Measurements from ENCODE around the gene ATP8B2. TPM values are rescaled to one million over a fixed set of nuclear protein-coding genes. Genes with fewer than 3 reads are reported as not detected.
"Not testable (repeated sequence)": the region's sequence is repeated elsewhere in the genome, so short reads cannot be mapped to it uniquely, and the experiment has no call there.

The ATP8B2 gene
- total RNA-seq, 2 donors from 2014 or later = 34.1 to 41.5 TPM

GRCh38 chr1:154361357-154361756 lies 36.0 kb downstream of the ATP8B2 start:
- H3K36me3 Mint-ChIP-seq (ENCODE audit: low read depth) = no peaks in the 10 kb centered on the region
- H3K4me1 Mint-ChIP-seq = peaks cover 7% of the 10 kb centered on the region
- TF ChIP-seq CTCF (conservative IDR thresholded peaks at IDR 0.05) = no peak
- no peaks in the 10 kb centered on the region for H3K4me1 ChIP-seq (ENCODE audit: control insufficient read depth, insufficient read depth, low read length)
- H3K9ac ChIP-seq (ENCODE audit: extremely low read depth, low read length, poor library complexity, severe bottlenecking) = no peak overlapping the region
- no peak overlapping the region for H3K27ac ChIP-seq (ENCODE audit: low read depth, low read length)
- H3K4me3 ChIP-seq (ENCODE audit: low read length) = no peak overlapping the region
- peaks cover 2% of the 10 kb centered on the region for H3K27me3 Mint-ChIP-seq (ENCODE audit: insufficient read depth)
- no peaks in the 10 kb centered on the region for H3K36me3 ChIP-seq (ENCODE audit: control insufficient read depth, insufficient read depth, low read length)
- no peak for DNase-seq
- no peak overlapping the region for H3K4me3 Mint-ChIP-seq
- peaks cover 3% of the 10 kb centered on the region for H3K9me3 Mint-ChIP-seq
- no peaks in the 10 kb centered on the region for H3K27me3 ChIP-seq (ENCODE audit: control insufficient read depth, insufficient read depth, low read length, poor library complexity, severe bottlenecking)
- no peak overlapping the region for H3K27ac Mint-ChIP-seq
- H3K9me3 ChIP-seq (ENCODE audit: control insufficient read depth, low read length) = peaks cover 9% of the 10 kb centered on the region
- 83 to 94% methylated on average over 3 of the region's 3 CpGs for whole genome bisulfite sequencing, 2 experiments (ENCODE audit: insufficient coverage in 1 of 2, insufficient read length in 1 of 2)

GRCh38 chr1:154371436-154371835 lies 46.1 kb downstream of the ATP8B2 start:
- 94 to 95% methylated on average over 5 to 6 of the region's 6 CpGs for WGBS, 2 experiments (ENCODE audit: insufficient coverage in 1 of 2, insufficient read length in 1 of 2)
- H3K36me3 Mint-ChIP-seq (ENCODE audit: low read depth) = no peaks in the 10 kb centered on the region
- no peak for TF ChIP-seq CTCF (conservative IDR thresholded peaks at IDR 0.05)

GRCh38 chr1:154373777-154374357 lies 48.5 kb downstream of the ATP8B2 start:
- H3K36me3 Mint-ChIP-seq (ENCODE audit: low read depth); H3K9me3 Mint-ChIP-seq; DNase-seq; H3K9ac ChIP-seq (ENCODE audit: extremely low read depth, low read length, poor library complexity, severe bottlenecking); H3K4me1 Mint-ChIP-seq; H3K36me3 ChIP-seq (ENCODE audit: control insufficient read depth, insufficient read depth, low read length); H3K4me3 ChIP-seq (ENCODE audit: low read length); H3K27ac Mint-ChIP-seq; H3K27me3 Mint-ChIP-seq (ENCODE audit: insufficient read depth); H3K4me1 ChIP-seq (ENCODE audit: control insufficient read depth, insufficient read depth, low read length); H3K27me3 ChIP-seq (ENCODE audit: control insufficient read depth, insufficient read depth, low read length, poor library complexity, severe bottlenecking); H3K27ac ChIP-seq (ENCODE audit: low read depth, low read length); H3K9me3 ChIP-seq (ENCODE audit: control insufficient read depth, low read length); H3K4me3 Mint-ChIP-seq: not testable (repeated sequence)
- WGBS, 2 experiments (ENCODE audit: insufficient coverage in 1 of 2, insufficient read length in 1 of 2) = 89 to 97% methylated on average over 6 of the region's 7 CpGs

More at GRCh38 chr1:154371436-154371835, 46.1 kb downstream of the ATP8B2 start:
- Histone ChIP-seq H3K27me3 (ENCODE audit: control insufficient read depth, insufficient read depth, low read length, poor library complexity, severe bottlenecking) (no peaks in the 10 kb centered on the region), H3K4me1 (ENCODE audit: control insufficient read depth, insufficient read depth, low read length) (no peaks in the 10 kb centered on the region), H3K9me3 (ENCODE audit: control insufficient read depth, low read length) (peaks cover 4% of the 10 kb centered on the region), H3K36me3 (ENCODE audit: control insufficient read depth, insufficient read depth, low read length) (no peaks in the 10 kb centered on the region), H3K9ac (ENCODE audit: extremely low read depth, low read length, poor library complexity, severe bottlenecking) (no peak overlapping the region), H3K27ac (ENCODE audit: low read depth, low read length) (no peak overlapping the region), H3K4me3 (ENCODE audit: low read length) (no peak overlapping the region)
- DNase-seq = no peak
- Mint-ChIP-seq H3K9me3 (peaks cover 3% of the 10 kb centered on the region), H3K27me3 (ENCODE audit: insufficient read depth) (no peaks in the 10 kb centered on the region), H3K27ac (no peak overlapping the region), H3K4me1 (no peaks in the 10 kb centered on the region), H3K4me3 (no peak overlapping the region)

- Mint-ChIP-seq H3K4me3 (no peak overlapping the region), H3K9me3 (peaks cover 12% of the 10 kb centered on the region), H3K27ac (no peak overlapping the region), H3K36me3 (ENCODE audit: low read depth) (no peaks in the 10 kb centered on the region), H3K4me1 (no peaks in the 10 kb centered on the region), H3K27me3 (ENCODE audit: insufficient read depth) (no peaks in the 10 kb centered on the region)
- no peak overlapping the region for H3K27ac ChIP-seq (ENCODE audit: low read depth, low read length)
- H3K9ac ChIP-seq (ENCODE audit: extremely low read depth, low read length, poor library complexity, severe bottlenecking) = no peak overlapping the region
- no peaks in the 10 kb centered on the region for H3K4me1 ChIP-seq (ENCODE audit: control insufficient read depth, insufficient read depth, low read length)
- WGBS, 2 experiments (ENCODE audit: insufficient coverage in 1 of 2, insufficient read length in 1 of 2) = 85 to 100% methylated on average over 3 to 16 of the region's 16 CpGs
- no peak for TF ChIP-seq CTCF (conservative IDR thresholded peaks at IDR 0.05)
- no peaks in the 10 kb centered on the region for H3K9me3 ChIP-seq (ENCODE audit: control insufficient read depth, low read length)
- H3K27me3 ChIP-seq (ENCODE audit: control insufficient read depth, insufficient read depth, low read length, poor library complexity, severe bottlenecking) = no peaks in the 10 kb centered on the region
- no peak overlapping the region for H3K4me3 ChIP-seq (ENCODE audit: low read length)
- H3K36me3 ChIP-seq (ENCODE audit: control insufficient read depth, insufficient read depth, low read length) = no peaks in the 10 kb centered on the region
- no peak for DNase-seq
Measured at GRCh38 chr1:154379301-154379700, 54.0 kb downstream of the ATP8B2 start.
